ENCODE measurements around the gene DOCK8. TPM values are rescaled to one million over a fixed set of nuclear protein-coding genes. Genes with fewer than 3 reads are reported as not detected.

The DOCK8 gene
- total and polyA plus RNA-seq, 2 of the 13 experiments (the other 11 are each of a cell fraction or from before 2014, with no cell fraction given): 0.28 to 0.38 TPM

DNA sequence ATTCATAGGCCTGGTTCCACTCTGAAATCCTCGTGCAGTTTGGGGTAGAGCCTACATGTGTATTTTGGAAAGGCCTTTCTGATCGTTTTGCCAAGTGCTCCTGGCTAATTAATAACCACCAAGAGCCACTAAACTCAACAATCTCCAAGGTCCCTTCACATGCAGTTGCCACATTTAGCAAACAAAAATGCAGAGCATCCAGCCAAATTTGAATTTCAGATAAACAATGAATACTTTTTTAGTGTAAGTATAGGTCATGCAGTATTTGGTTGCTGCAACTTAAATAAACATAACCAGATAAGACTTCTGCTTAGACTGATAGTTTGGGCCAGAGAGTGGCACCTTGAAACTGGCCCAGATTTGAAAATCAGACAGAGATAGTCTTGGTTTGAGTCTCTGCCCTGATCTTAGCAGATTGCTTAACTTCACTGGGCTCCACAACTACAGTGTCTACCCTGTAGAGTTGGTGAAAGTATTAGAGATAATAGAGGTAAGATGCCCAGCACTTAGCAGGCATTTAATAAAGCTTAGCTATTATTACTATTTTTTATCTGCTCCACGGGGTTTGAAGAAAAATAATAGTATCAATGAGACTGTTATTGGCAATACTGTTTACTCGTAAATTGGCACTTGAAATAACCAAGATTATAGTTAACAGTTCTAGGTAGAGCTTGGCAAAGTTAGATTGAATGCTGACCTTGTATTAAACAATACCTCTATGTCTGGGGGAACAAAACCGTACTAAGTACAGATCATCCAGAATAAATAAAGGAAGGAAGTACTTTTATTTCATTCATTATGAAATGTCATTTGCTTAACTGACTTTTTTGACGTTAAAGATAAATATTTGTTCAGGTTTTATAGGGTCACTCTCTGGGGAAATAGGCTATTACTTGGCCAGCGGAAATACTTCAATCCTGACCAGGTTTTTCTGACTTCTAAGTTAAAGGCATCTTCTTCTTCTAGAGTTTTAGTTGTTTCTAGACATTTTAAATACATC, 274.8 kb downstream of the DOCK8 start (continued):
- no peak for TF ChIP-seq DNMT1 (CRISPR knock-in tag; IDR thresholded peaks at IDR 0.05)
- TF ChIP-seq, protein P1, sequence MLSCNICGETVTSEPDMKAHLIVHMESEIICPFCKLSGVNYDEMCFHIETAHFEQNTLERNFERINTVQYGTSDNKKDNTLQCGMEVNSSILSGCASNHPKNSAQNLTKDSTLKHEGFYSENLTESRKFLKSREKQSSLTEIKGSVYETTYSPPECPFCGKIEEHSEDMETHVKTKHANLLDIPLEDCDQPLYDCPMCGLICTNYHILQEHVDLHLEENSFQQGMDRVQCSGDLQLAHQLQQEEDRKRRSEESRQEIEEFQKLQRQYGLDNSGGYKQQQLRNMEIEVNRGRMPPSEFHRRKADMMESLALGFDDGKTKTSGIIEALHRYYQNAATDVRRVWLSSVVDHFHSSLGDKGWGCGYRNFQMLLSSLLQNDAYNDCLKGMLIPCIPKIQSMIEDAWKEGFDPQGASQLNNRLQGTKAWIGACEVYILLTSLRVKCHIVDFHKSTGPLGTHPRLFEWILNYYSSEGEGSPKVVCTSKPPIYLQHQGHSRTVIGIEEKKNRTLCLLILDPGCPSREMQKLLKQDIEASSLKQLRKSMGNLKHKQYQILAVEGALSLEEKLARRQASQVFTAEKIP (CRISPR knock-in tag; IDR thresholded peaks at IDR 0.05; ENCODE audit: borderline replicate concordance): no peak
- TF ChIP-seq, protein P2, sequence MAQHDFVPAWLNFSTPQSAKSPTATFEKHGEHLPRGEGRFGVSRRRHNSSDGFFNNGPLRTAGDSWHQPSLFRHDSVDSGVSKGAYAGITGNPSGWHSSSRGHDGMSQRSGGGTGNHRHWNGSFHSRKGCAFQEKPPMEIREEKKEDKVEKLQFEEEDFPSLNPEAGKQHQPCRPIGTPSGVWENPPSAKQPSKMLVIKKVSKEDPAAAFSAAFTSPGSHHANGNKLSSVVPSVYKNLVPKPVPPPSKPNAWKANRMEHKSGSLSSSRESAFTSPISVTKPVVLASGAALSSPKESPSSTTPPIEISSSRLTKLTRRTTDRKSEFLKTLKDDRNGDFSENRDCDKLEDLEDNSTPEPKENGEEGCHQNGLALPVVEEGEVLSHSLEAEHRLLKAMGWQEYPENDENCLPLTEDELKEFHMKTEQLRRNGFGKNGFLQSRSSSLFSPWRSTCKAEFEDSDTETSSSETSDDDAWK (CRISPR knock-in tag; IDR thresholded peaks at IDR 0.05): no peak
- no peak for TF ChIP-seq SMAD3 (CRISPR knock-in tag; IDR thresholded peaks at IDR 0.05)
- TF ChIP-seq, protein P3, sequence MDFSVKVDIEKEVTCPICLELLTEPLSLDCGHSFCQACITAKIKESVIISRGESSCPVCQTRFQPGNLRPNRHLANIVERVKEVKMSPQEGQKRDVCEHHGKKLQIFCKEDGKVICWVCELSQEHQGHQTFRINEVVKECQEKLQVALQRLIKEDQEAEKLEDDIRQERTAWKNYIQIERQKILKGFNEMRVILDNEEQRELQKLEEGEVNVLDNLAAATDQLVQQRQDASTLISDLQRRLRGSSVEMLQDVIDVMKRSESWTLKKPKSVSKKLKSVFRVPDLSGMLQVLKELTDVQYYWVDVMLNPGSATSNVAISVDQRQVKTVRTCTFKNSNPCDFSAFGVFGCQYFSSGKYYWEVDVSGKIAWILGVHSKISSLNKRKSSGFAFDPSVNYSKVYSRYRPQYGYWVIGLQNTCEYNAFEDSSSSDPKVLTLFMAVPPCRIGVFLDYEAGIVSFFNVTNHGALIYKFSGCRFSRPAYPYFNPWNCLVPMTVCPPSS (IDR thresholded peaks at IDR 0.05): no peak
- TF ChIP-seq ELF4 (CRISPR knock-in tag; IDR thresholded peaks at IDR 0.05; ENCODE audit: borderline replicate concordance): no peak
- no peak for TF ChIP-seq NFIC (IDR thresholded peaks at IDR 0.05; ENCODE audit: low read length)
- no peak for TF ChIP-seq ZNF33B (CRISPR knock-in tag; IDR thresholded peaks at IDR 0.05)
- peak; percentile 41 for TF ChIP-seq NCOA2 (CRISPR knock-in tag; IDR thresholded peaks at IDR 0.05)
- TF ChIP-seq, protein P4, sequence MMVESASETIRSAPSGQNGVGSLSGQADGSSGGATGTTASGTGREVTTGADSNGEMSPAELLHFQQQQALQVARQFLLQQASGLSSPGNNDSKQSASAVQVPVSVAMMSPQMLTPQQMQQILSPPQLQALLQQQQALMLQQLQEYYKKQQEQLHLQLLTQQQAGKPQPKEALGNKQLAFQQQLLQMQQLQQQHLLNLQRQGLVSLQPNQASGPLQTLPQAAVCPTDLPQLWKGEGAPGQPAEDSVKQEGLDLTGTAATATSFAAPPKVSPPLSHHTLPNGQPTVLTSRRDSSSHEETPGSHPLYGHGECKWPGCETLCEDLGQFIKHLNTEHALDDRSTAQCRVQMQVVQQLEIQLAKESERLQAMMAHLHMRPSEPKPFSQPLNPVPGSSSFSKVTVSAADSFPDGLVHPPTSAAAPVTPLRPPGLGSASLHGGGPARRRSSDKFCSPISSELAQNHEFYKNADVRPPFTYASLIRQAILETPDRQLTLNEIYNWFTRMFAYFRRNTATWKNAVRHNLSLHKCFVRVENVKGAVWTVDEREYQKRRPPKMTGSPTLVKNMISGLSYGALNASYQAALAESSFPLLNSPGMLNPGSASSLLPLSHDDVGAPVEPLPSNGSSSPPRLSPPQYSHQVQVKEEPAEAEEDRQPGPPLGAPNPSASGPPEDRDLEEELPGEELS (CRISPR knock-in tag; IDR thresholded peaks at IDR 0.05): peak; percentile 83
- peak; percentile 47; the same call in 1 of the 2 replicates for TF ChIP-seq FOSL2 (CRISPR knock-in tag; IDR thresholded peaks at IDR 0.05)
- no peak for TF ChIP-seq BHLHE40 (IDR thresholded peaks at IDR 0.05; ENCODE audit: low read length)
- no peak for TF ChIP-seq GATA4 (IDR thresholded peaks at IDR 0.05; ENCODE audit: borderline replicate concordance, low read depth)
- no peak for TF ChIP-seq SIN3A (IDR thresholded peaks at IDR 0.05; ENCODE audit: borderline replicate concordance, low read depth, low read length)
- TF ChIP-seq RARA (CRISPR knock-in tag; IDR thresholded peaks at IDR 0.05): peak; percentile 46; the same call in 1 of the 2 replicates
- TF ChIP-seq, protein P5, sequence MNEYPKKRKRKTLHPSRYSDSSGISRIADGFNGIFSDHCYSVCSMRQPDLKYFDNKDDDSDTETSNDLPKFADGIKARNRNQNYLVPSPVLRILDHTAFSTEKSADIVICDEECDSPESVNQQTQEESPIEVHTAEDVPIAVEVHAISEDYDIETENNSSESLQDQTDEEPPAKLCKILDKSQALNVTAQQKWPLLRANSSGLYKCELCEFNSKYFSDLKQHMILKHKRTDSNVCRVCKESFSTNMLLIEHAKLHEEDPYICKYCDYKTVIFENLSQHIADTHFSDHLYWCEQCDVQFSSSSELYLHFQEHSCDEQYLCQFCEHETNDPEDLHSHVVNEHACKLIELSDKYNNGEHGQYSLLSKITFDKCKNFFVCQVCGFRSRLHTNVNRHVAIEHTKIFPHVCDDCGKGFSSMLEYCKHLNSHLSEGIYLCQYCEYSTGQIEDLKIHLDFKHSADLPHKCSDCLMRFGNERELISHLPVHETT (CRISPR knock-in tag; conservative IDR thresholded peaks at IDR 0.05): no peak
- TF ChIP-seq ZFP62 (CRISPR knock-in tag; IDR thresholded peaks at IDR 0.05): no peak
- TF ChIP-seq, protein P6, sequence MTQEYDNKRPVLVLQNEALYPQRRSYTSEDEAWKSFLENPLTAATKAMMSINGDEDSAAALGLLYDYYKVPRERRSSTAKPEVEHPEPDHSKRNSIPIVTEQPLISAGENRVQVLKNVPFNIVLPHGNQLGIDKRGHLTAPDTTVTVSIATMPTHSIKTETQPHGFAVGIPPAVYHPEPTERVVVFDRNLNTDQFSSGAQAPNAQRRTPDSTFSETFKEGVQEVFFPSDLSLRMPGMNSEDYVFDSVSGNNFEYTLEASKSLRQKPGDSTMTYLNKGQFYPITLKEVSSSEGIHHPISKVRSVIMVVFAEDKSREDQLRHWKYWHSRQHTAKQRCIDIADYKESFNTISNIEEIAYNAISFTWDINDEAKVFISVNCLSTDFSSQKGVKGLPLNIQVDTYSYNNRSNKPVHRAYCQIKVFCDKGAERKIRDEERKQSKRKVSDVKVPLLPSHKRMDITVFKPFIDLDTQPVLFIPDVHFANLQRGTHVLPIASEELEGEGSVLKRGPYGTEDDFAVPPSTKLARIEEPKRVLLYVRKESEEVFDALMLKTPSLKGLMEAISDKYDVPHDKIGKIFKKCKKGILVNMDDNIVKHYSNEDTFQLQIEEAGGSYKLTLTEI (CRISPR knock-in tag; conservative IDR thresholded peaks at IDR 0.05): no peak
- TF ChIP-seq ZNF792 (CRISPR knock-in tag; IDR thresholded peaks at IDR 0.05): no peak
- TF ChIP-seq ZNF83 (CRISPR knock-in tag; IDR thresholded peaks at IDR 0.05; ENCODE audit: borderline replicate concordance): no peak
